CD14-positive monocyte (primary cell): ENCODE data around the gene DSP. TPM values are rescaled to one million over a fixed set of nuclear protein-coding genes. Genes with fewer than 3 reads are reported as not detected.

ENCODE experiments used
- DNase-seq, 3 donors: peaks; one replicate each; pipeline ENCODE4 v3.0.0-alpha.2; 2011 to 2022
- H2AFZ ChIP-seq: 2 replicates; pipeline ENCODE4 v1.6.0; 2012; ENCODE audit warnings: mild to moderate bottlenecking, low read depth, low read length, inconsistent platforms; ENCODE audit not compliant: insufficient read depth, poor library complexity, severe bottlenecking
- H3K27ac ChIP-seq, 2 donors: 1 replicate in 1 of 2; 2 replicates in 1 of 2; pipeline ENCODE4 v1.5.1; 2012 to 2013; ENCODE audit warnings: low read length in 2 of 2, control low read depth in 1 of 2, inconsistent platforms in 1 of 2, low read depth in 1 of 2, mild to moderate bottlenecking in 1 of 2
- H3K27me3 ChIP-seq, 2 donors: one replicate each; pipeline versions ENCODE4 v1.6.0 to v1.6.1; 2011 to 2013; ENCODE audit warnings: low read length in 2 of 2; ENCODE audit not compliant: control insufficient read depth in 2 of 2, insufficient read depth in 2 of 2
- H3K36me3 ChIP-seq, 2 donors: replicated peaks in 1 of 2; 1 replicate in 1 of 2; 2 replicates in 1 of 2; pipeline versions ENCODE4 v1.5.1 to v1.6.1; 2012 to 2013; ENCODE audit warnings: low read length in 2 of 2, control low read depth in 1 of 2, inconsistent platforms in 1 of 2, mild to moderate bottlenecking in 1 of 2; ENCODE audit not compliant: insufficient read depth in 2 of 2, control insufficient read depth in 1 of 2
- H3K4me1 ChIP-seq, 2 donors: 1 replicate in 1 of 2; 2 replicates in 1 of 2; pipeline versions ENCODE4 v1.5.1 to v1.6.1; 2012 to 2013; ENCODE audit warnings: low read length in 2 of 2, control low read depth in 1 of 2, inconsistent platforms in 1 of 2, mild to moderate bottlenecking in 1 of 2, moderate library complexity in 1 of 2; ENCODE audit not compliant: insufficient read depth in 2 of 2, control insufficient read depth in 1 of 2
- H3K4me2 ChIP-seq: replicated peaks from 2 replicates; pipeline ENCODE3; 2012; ENCODE audit warnings: low read length, moderate library complexity, mild to moderate bottlenecking; ENCODE audit not compliant: poor library complexity, severe bottlenecking; ENCODE audit errors: extremely low read depth
- H3K4me3 ChIP-seq, 3 experiments: fragments of 200-600 bp in 1 of 3; sonication (generic) in 1 of 3; replicated peaks in 1 of 3; 1 replicate in 2 of 3; 2 replicates in 1 of 3; pipeline ENCODE4 v1.5.1; 2011 to 2013; ENCODE audit warnings: low read length in 3 of 3, mild to moderate bottlenecking in 3 of 3, control low read depth in 2 of 3, low read depth in 2 of 3, inconsistent platforms in 1 of 3, moderate library complexity in 1 of 3
- H3K79me2 ChIP-seq: 2 replicates; pipeline ENCODE4 v1.6.0; 2012; ENCODE audit warnings: mild to moderate bottlenecking, control low read depth, inconsistent platforms, low read length, moderate library complexity; ENCODE audit not compliant: insufficient read depth
- H3K9ac ChIP-seq: 2 replicates; pipeline ENCODE4 v1.6.0; 2017; ENCODE audit warnings: low read length, mild to moderate bottlenecking; ENCODE audit not compliant: insufficient read depth, poor library complexity, severe bottlenecking
- H3K9me3 ChIP-seq, 2 donors: replicated peaks in 1 of 2; 1 replicate in 1 of 2; 2 replicates in 1 of 2; pipeline versions ENCODE4 v1.5.1 to v1.6.1; 2012 to 2013; ENCODE audit warnings: low read length in 2 of 2, control low read depth in 1 of 2; ENCODE audit not compliant: control insufficient read depth in 1 of 2, insufficient read depth in 1 of 2
- H4K20me1 ChIP-seq: 2 replicates; pipeline ENCODE4 v1.6.0; 2012; ENCODE audit warnings: mild to moderate bottlenecking, low read length, control low read depth, moderate library complexity; ENCODE audit not compliant: insufficient read depth
- H3K27ac Mint-ChIP-seq, 7 donors: one replicate each; pipeline ENCODE4 v1.8.0; 2020; ENCODE audit warnings: mild to moderate bottlenecking in 7 of 7, mixed read lengths in 7 of 7, moderate library complexity in 6 of 7, inconsistent platforms in 2 of 7
- H3K27me3 Mint-ChIP-seq, 3 donors: one replicate each; pipeline ENCODE4 v1.8.0; 2021 to 2022; ENCODE audit warnings: low read depth in 3 of 3, mild to moderate bottlenecking in 3 of 3, mixed read lengths in 3 of 3, moderate library complexity in 3 of 3, inconsistent platforms in 1 of 3
- H3K36me3 Mint-ChIP-seq, 2 donors: one replicate each; pipeline ENCODE4 v1.8.0; 2020; ENCODE audit warnings: mixed read lengths in 2 of 2, inconsistent platforms in 1 of 2, mild to moderate bottlenecking in 1 of 2
- H3K4me1 Mint-ChIP-seq: one replicate; pipeline ENCODE4 v1.8.0; 2020; ENCODE audit warnings: mild to moderate bottlenecking, mixed read lengths
- H3K4me3 Mint-ChIP-seq, 2 donors: one replicate each; pipeline ENCODE4 v1.8.0; 2020; ENCODE audit warnings: mild to moderate bottlenecking in 2 of 2, mixed read lengths in 2 of 2, moderate library complexity in 1 of 2
- H3K9me3 Mint-ChIP-seq, 7 donors: one replicate each; pipeline ENCODE4 v1.8.0; 2020 to 2022; ENCODE audit warnings: mixed read lengths in 7 of 7, mild to moderate bottlenecking in 6 of 7, moderate library complexity in 6 of 7, inconsistent platforms in 2 of 7
- WGBS: methylation state at CpG from one replicate; pipeline ENCODE4 v1.1.5; 2013; ENCODE audit warnings: missing lambda C conversion rate; ENCODE audit not compliant: insufficient coverage; 5-methylcytosine and 5-hydroxymethylcytosine counted together
- intact Hi-C, 2 donors: fragments of 100-400 bp; cut with micrococcal nuclease; formaldehyde crosslinking; loops; one replicate each; pipeline versions ENCODE4 v1.15.0 to v1.15.1; 2023
- polyA plus RNA-seq, 3 donors: library from polyadenylated mRNA; depleted of rRNA in 1 of 3; unstranded in 2 of 3; stranded (reverse) in 1 of 3; fragments of 300-500 nt in 2 of 3; fragments of >200 nt in 1 of 3; fragmentation: Illumina TruSeq in 2 of 3; gene quantifications; 1 replicate in 2 of 3; 2 replicates in 1 of 3; pipeline ENCODE4 v1.2.3, GENCODE V29; 2012 to 2021
- TF ChIP-seq, protein P1 (sequence below): fragments of 200-600 bp; IDR thresholded peaks from one replicate; pipeline ENCODE4 v1.8.0; 2022; ENCODE audit warnings: antibody characterized with exemption, mild to moderate bottlenecking

Gene DSP
- polyA plus RNA-seq, 3 donors: not detected

DNA sequence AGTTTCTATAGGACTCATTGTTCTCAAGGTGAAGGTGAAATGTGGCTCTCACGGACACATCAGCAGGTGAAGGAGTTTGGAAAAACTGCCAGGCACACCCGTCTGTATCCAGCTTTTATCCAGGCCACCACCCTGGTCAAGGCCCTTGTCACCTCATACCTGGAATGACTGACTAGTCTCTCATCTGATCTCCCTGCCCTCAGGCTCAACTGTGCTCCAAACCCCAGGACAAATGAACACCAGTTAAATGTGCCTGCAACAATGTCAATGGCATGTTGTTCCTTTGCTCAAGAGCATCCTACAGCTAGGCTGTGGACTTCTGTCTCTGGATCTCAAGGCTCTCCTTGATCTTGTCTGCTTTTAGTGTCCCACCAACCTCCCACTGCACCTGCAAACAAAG is 47.6 kb upstream of the DSP start:
- H3K27me3 ChIP-seq: peaks cover 2 to 4% of the 10 kb centered on the region in 2 donors
- peaks cover 8 to 17% (median 16%) of the 10 kb centered on the region in 3 donors for H3K27me3 Mint-ChIP-seq
- H3K36me3 ChIP-seq: no peaks in the 10 kb centered on the region
- H3K9ac ChIP-seq: no peak overlapping the region
- 100% methylated on average over 1 of the region's 2 CpGs for WGBS
- no peak overlapping the region for H3K27ac ChIP-seq
- H3K4me3 ChIP-seq: no peak overlapping the region
- no peak overlapping the region for H3K4me2 ChIP-seq
- H3K27ac Mint-ChIP-seq: no peak overlapping the region
- H3K4me3 Mint-ChIP-seq: no peak overlapping the region
- DNase-seq: no peak
- no peaks in the 10 kb centered on the region for H3K36me3 Mint-ChIP-seq
- TF ChIP-seq, protein P1, sequence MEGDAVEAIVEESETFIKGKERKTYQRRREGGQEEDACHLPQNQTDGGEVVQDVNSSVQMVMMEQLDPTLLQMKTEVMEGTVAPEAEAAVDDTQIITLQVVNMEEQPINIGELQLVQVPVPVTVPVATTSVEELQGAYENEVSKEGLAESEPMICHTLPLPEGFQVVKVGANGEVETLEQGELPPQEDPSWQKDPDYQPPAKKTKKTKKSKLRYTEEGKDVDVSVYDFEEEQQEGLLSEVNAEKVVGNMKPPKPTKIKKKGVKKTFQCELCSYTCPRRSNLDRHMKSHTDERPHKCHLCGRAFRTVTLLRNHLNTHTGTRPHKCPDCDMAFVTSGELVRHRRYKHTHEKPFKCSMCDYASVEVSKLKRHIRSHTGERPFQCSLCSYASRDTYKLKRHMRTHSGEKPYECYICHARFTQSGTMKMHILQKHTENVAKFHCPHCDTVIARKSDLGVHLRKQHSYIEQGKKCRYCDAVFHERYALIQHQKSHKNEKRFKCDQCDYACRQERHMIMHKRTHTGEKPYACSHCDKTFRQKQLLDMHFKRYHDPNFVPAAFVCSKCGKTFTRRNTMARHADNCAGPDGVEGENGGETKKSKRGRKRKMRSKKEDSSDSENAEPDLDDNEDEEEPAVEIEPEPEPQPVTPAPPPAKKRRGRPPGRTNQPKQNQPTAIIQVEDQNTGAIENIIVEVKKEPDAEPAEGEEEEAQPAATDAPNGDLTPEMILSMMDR: no peak
- no peaks in the 10 kb centered on the region for H3K4me1 Mint-ChIP-seq
- H3K79me2 ChIP-seq: no peaks in the 10 kb centered on the region
- no peaks in the 10 kb centered on the region for H3K9me3 ChIP-seq
- H3K9me3 Mint-ChIP-seq: peaks cover 0 to 5% (median 3%) of the 10 kb centered on the region in 7 donors
- H2AFZ ChIP-seq: no peak overlapping the region
- no peaks in the 10 kb centered on the region for H4K20me1 ChIP-seq
- intact Hi-C loops: no loop called here
- no peaks in the 10 kb centered on the region for H3K4me1 ChIP-seq

DNA sequence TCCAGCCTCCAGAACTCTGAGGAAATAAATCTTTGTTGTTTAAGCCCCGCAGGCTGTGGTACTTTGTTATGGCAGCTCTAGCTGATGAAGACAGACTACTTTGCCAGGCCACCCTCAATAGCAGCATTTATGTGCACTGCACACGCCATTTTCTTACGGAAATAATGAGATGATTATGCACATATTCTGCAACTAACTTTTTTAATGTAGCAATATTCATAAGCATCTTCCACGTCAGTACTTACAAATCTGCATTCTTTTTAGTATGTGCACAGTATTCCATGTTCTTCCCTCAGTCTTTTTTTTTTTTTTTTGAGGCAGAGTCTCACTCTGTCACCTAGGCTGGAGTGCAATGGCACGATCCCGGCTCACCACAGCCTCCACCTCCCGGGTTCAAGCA is 46.8 kb upstream of the DSP start:
- Histone ChIP-seq H3K4me1 (no peaks in the 10 kb centered on the region), H3K27me3 (peaks cover 2 to 4% of the 10 kb centered on the region in 2 donors), H3K4me3 (no peak overlapping the region), H4K20me1 (no peaks in the 10 kb centered on the region), H2AFZ (no peak overlapping the region), H3K79me2 (no peaks in the 10 kb centered on the region), H3K9ac (no peak overlapping the region), H3K27ac (no peak overlapping the region), H3K4me2 (no peak overlapping the region), H3K9me3 (no peaks in the 10 kb centered on the region), H3K36me3 (no peaks in the 10 kb centered on the region)
- Mint-ChIP-seq H3K4me1 (no peaks in the 10 kb centered on the region), H3K4me3 (no peak overlapping the region), H3K9me3 (peaks cover 0 to 5% (median 3%) of the 10 kb centered on the region in 7 donors), H3K27me3 (peaks cover 6 to 16% (median 15%) of the 10 kb centered on the region in 3 donors), H3K27ac (peak overlapping the region in 1 of 7 donors; percentile 44), H3K36me3 (no peaks in the 10 kb centered on the region)
- intact Hi-C loops: no loop called here
- WGBS: 97% methylated on average over 6 of the region's 7 CpGs
- no peak for DNase-seq
- TF ChIP-seq, protein P1: no peak
